ENCODE measurements around the gene ROR2. TPM values are rescaled to one million over a fixed set of nuclear protein-coding genes. Genes with fewer than 3 reads are reported as not detected.

ROR2 gene
- total RNA-seq (1 to 10 TPM in 3 of 9 donors, under 1 TPM in 6; 0.18 to 9.0 (median 0.50) TPM), polyA plus RNA-seq (under 1 TPM; 0.23 to 0.39 TPM)
- long read RNA-seq, donor 1, partial matches to known transcripts, result 0 of 1 reads
- long read RNA-seq, donor 1, other reads (novel, unspliced or antisense), result 1 of 1 reads
- long read RNA-seq, donor 2, partial matches to known transcripts, result 0 of 2 reads
- long read RNA-seq, donor 2, other reads (novel, unspliced or antisense), result 2 of 2 reads
- long read RNA-seq, donor 3, result 0 reads

DNA sequence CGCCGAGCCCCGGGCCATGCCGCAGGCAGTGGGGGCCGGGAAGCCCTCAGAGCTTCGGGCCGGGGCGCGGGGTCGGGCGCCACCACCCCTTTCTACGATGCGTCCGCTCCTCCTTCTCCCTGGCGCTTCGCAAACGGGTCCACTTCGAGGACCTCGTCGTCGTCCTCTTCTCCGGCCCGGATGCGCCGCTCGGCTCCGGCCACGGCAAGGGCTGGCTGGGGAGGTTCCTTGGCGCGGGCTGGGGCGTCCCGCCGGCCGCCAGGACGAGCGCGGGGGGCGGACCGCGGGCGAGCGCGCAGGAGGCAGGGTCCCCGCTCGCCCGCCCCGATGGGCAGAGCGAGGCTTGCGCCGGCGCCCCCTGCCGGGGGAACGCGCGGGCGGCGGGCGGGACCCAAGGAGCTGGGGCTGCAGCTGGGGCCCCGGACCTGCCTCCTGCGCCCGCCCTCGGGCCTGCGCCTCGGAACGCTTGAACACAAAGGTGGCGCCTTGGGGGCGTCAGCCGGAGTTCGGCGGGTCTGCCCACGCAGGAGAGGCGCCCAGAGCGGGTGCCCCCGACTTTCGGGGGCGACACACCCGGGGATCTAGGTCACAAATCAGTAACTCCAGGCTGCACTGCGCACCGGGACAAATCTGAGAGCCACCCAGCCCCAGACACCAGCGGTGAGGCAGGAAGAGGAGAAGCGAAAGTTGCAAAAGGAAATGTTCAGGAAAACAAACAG lies at the start of gene ROR2:
Gene ROR2, minus strand, starts transcription at position 283 of the 719 bp plus-strand sequence.
- peak within 1 kb of the TSS in 3 of 12 donors; percentile 34 to 95 (median 41) for H3K27ac ChIP-seq
- 1 to 3% (median 1%) methylated on average over 24 to 81 of the region's 81 CpGs for WGBS, 4 donors

DNA sequence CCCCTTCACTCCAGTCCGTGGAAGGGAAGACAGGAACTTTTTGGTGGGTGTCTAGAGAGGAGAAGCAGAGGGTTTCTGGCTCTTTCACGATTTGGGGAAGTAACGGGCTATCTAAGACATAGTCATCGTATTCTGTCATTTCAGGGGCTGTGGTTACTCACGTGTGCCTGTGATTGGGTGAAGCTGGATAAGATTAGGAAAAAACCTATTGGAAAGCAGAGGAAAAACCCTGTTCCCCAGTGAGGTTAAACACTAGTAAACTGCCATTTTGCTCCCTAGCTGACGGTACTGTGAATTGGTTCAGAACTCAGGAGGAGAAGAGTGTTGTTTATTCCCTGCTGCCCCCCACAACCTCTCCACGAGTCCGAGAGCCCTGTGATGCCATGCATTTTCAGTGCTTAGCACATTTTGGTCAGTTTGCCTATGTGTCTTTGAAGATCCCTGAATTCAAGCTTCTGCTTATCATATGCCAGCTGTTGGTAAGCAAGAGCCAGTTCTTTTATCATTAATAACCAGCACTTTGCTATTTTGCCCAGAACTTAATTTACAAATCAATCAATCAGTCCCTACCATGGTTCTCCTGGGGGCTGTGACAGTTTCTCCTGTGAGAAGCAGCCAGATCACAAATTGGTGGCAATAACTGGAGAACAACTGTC lies 45.1 kb upstream of the ROR2 start:
- Histone ChIP-seq H3K27ac (no peak overlapping the region), H3K27me3 (peaks cover 0 to 41% (median 8%) of the 10 kb centered on the region in 9 donors), H3K36me3 (no peaks in the 10 kb centered on the region), H3K4me3 (no peak overlapping the region), H3K9me3 (no peaks in the 10 kb centered on the region), H3K4me1 (no peaks in the 10 kb centered on the region)
- 11 to 21% (median 14%) methylated on average over 8 of the region's 8 CpGs for WGBS, 4 donors
- no peak for DNase-seq
- no peak for ATAC-seq
- TF ChIP-seq, protein P1, sequence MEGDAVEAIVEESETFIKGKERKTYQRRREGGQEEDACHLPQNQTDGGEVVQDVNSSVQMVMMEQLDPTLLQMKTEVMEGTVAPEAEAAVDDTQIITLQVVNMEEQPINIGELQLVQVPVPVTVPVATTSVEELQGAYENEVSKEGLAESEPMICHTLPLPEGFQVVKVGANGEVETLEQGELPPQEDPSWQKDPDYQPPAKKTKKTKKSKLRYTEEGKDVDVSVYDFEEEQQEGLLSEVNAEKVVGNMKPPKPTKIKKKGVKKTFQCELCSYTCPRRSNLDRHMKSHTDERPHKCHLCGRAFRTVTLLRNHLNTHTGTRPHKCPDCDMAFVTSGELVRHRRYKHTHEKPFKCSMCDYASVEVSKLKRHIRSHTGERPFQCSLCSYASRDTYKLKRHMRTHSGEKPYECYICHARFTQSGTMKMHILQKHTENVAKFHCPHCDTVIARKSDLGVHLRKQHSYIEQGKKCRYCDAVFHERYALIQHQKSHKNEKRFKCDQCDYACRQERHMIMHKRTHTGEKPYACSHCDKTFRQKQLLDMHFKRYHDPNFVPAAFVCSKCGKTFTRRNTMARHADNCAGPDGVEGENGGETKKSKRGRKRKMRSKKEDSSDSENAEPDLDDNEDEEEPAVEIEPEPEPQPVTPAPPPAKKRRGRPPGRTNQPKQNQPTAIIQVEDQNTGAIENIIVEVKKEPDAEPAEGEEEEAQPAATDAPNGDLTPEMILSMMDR (IDR thresholded peaks at IDR 0.05), result no peak
- no peak for TF ChIP-seq POLR2A (IDR thresholded peaks at IDR 0.05)
- intact Hi-C loops (cut with DNase I), result no loop called here

More for the DNA sequence above, at the start of gene ROR2:
- Histone ChIP-seq H3K4me3 (peak within 1 kb of the TSS; percentile 29 to 64 (median 50)), H3K36me3 (no peaks in the 10 kb centered on the region), H3K4me1 (peaks cover 0 to 24% (median 12%) of the 10 kb centered on the region in 12 donors), H3K27me3 (peaks cover 18 to 75% (median 36%) of the 10 kb centered on the region in 9 donors), H3K9me3 (peaks cover 0 to 9% (median 0%) of the 10 kb centered on the region in 12 donors)
- TF ChIP-seq, protein P1 (IDR thresholded peaks at IDR 0.05), result peak; percentile 22 to 66 (median 51)
- no peak for TF ChIP-seq POLR2A (IDR thresholded peaks at IDR 0.05)
- ATAC-seq, result peak in 3 of 4 donors; percentile 66 to 91 (median 84)
- peak in 4 of 5 donors; percentile 42 to 78 (median 65) for DNase-seq
- intact Hi-C loops (cut with DNase I), result loop anchor here (1.0 to 10.0 kb wide), 4 partner anchors 173 to 178 kb away; no protein-coding TSS in a partner anchor

DNA sequence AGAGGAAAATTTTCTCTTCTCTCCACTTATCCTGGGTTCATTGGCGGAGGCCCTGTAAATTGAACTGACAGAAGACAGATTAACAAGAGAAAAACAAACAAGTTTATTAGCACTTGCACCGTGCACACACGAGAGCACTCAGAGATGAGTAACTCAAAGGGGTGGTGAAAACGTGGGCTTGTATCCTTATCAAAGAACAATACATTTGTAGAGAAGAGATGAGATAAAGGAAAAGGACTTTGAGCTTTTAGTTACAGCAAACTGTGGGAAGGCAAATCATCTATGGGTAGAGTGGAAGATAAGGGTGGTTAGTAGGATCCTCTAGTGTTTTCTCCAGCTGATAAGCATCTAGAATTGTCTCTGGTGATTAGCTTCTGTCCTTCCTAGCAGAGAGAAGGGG lies 44.4 kb upstream of the ROR2 start:
- TF ChIP-seq, protein P1 (IDR thresholded peaks at IDR 0.05), result no peak
- TF ChIP-seq POLR2A (IDR thresholded peaks at IDR 0.05), result no peak
- DNase-seq (no peak), ATAC-seq (no peak)
- intact Hi-C loops (cut with DNase I), result no loop called here
- Histone ChIP-seq H3K27ac (no peak overlapping the region), H3K4me1 (no peaks in the 10 kb centered on the region), H3K4me3 (no peak overlapping the region), H3K9me3 (no peaks in the 10 kb centered on the region), H3K27me3 (peaks cover 0 to 41% (median 8%) of the 10 kb centered on the region in 9 donors), H3K36me3 (no peaks in the 10 kb centered on the region)
- WGBS, 4 donors, result 19 to 24% (median 22%) methylated on average over 4 of the region's 4 CpGs

Data from heart left ventricle (tissue), 16 donors.